Uterus (tissue), 2 donors: Measurements from ENCODE around the gene FLOT1.

Source experiments
- POLR2A ChIP-seq, 2 donors: fragments of 450-650 bp; IDR thresholded peaks; one replicate each; pipeline ENCODE4 v1.6.1; 2016; ENCODE audit warnings: antibody characterized with exemption in 2 of 2, mild to moderate bottlenecking in 1 of 2, moderate library complexity in 1 of 2
- TF ChIP-seq, protein P1 (sequence below), 4 experiments: fragments of 200-600 bp in 2 of 4; fragments of 450-650 bp in 2 of 4; sonication (generic) in 2 of 4; IDR thresholded peaks; one replicate each; pipeline ENCODE4 v1.5.1; 2016 to 2019; ENCODE audit warnings: antibody characterized with exemption in 4 of 4, mild to moderate bottlenecking in 2 of 4, moderate library complexity in 1 of 4

DNA sequence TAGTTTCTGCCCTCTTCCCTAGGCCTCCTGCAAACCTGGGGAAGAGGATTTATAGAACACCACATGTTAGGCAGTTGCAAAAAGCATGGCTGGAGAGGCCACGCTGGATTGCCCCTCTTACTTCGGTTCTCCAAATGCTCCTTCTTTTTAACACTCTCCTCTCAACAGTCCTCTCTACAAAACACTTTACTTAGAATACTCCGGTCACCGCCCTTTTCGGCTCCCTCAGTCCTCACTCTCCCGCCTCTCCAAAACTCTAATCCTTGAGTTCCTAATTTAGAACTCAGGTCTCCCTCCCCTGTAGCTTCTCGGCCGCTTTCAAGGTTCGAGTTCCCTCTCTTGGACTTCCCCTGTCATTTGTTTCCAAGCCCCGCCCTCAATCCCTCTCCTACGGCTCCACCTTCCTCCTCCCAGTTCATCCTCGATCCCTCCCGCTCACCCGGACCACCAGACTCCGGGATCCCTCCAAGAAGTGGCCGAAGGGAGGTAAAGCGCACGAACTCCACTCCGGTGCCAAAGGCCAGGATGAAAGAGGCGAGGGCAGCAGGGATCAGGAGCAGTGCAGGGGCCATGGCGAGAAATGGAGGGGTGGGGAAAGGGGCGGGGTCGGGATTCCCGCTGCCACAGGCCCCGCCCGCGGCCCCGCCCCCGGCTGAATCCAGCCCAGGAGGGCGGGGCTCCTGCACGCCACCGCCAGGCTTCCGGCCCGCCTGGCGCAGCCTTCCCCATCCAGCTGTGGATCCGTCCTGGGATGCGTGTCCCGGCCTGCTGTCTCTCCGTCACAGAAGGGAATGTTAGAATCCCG, 51.9 kb downstream of the FLOT1 start, which contains the start of gene NRM:
- TF ChIP-seq, protein P1, sequence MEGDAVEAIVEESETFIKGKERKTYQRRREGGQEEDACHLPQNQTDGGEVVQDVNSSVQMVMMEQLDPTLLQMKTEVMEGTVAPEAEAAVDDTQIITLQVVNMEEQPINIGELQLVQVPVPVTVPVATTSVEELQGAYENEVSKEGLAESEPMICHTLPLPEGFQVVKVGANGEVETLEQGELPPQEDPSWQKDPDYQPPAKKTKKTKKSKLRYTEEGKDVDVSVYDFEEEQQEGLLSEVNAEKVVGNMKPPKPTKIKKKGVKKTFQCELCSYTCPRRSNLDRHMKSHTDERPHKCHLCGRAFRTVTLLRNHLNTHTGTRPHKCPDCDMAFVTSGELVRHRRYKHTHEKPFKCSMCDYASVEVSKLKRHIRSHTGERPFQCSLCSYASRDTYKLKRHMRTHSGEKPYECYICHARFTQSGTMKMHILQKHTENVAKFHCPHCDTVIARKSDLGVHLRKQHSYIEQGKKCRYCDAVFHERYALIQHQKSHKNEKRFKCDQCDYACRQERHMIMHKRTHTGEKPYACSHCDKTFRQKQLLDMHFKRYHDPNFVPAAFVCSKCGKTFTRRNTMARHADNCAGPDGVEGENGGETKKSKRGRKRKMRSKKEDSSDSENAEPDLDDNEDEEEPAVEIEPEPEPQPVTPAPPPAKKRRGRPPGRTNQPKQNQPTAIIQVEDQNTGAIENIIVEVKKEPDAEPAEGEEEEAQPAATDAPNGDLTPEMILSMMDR (IDR thresholded peaks at IDR 0.05), result no peak
- TF ChIP-seq POLR2A (IDR thresholded peaks at IDR 0.05), result peak in 1 of 2 donors; percentile 37
